Mucosa of rectum (tissue), 2 donors: ENCODE results near the gene ISLR2.
"Not testable (repeated sequence)": the region's sequence is repeated elsewhere in the genome, so short reads cannot be mapped to it uniquely, and the experiment has no call there.

Experiments
- H3K27ac ChIP-seq, 2 donors: one replicate each; pipeline ENCODE4 v1.7.0; 2013; ENCODE audit warnings: inconsistent platforms in 2 of 2, low read depth in 2 of 2, low read length in 2 of 2
- H3K27me3 ChIP-seq, 2 donors: one replicate each; pipeline ENCODE4 v1.7.0; 2013; ENCODE audit warnings: low read length in 2 of 2; ENCODE audit not compliant: control insufficient read depth in 2 of 2, insufficient read depth in 2 of 2
- H3K36me3 ChIP-seq, 2 donors: one replicate each; pipeline ENCODE4 v1.7.0; 2013; ENCODE audit warnings: low read length in 2 of 2; ENCODE audit not compliant: control insufficient read depth in 2 of 2, insufficient read depth in 2 of 2
- H3K4me1 ChIP-seq, 2 donors: one replicate each; pipeline ENCODE4 v1.7.0; 2013; ENCODE audit warnings: low read length in 2 of 2, mild to moderate bottlenecking in 1 of 2; ENCODE audit not compliant: control insufficient read depth in 2 of 2, insufficient read depth in 2 of 2
- H3K4me3 ChIP-seq, 2 donors: one replicate each; pipeline ENCODE4 v1.7.0; 2013; ENCODE audit warnings: low read length in 2 of 2
- H3K9ac ChIP-seq, 2 donors: one replicate each; pipeline ENCODE4 v1.7.0; 2013; ENCODE audit warnings: low read length in 2 of 2, low read depth in 1 of 2, mild to moderate bottlenecking in 1 of 2
- H3K9me3 ChIP-seq, 2 donors: one replicate each; pipeline ENCODE4 v1.7.0; 2013; ENCODE audit warnings: low read length in 2 of 2; ENCODE audit not compliant: control insufficient read depth in 2 of 2
- donor health status: healthy.
- donor health status: Normal muscosa, but diverticular disease.

ISLR2 gene

GRCh38 chr15:74157868-74158827, 27.8 kb downstream of the ISLR2 start:
- no peak overlapping the region for H3K4me3 ChIP-seq
- no peaks in the 10 kb centered on the region for H3K9me3 ChIP-seq
- no peaks in the 10 kb centered on the region for H3K27me3 ChIP-seq
- no peaks in the 10 kb centered on the region for H3K36me3 ChIP-seq
- H3K9ac ChIP-seq = no peak overlapping the region
- H3K4me1 ChIP-seq = no peaks in the 10 kb centered on the region
- H3K27ac ChIP-seq = no peak overlapping the region

- no peak overlapping the region for H3K27ac ChIP-seq
- no peak overlapping the region for H3K9ac ChIP-seq
Measured at GRCh38 chr15:74158855-74159650, 28.7 kb downstream of the ISLR2 start.

GRCh38 chr15:74159773-74160172, 29.4 kb downstream of the ISLR2 start:
- H3K27me3 ChIP-seq = no peaks in the 10 kb centered on the region
- H3K9me3 ChIP-seq = no peaks in the 10 kb centered on the region
- no peak overlapping the region for H3K4me3 ChIP-seq
- no peaks in the 10 kb centered on the region for H3K36me3 ChIP-seq
- no peak overlapping the region for H3K27ac ChIP-seq
- H3K4me1 ChIP-seq = no peaks in the 10 kb centered on the region
- no peak overlapping the region for H3K9ac ChIP-seq

More at GRCh38 chr15:74158855-74159650, 28.7 kb downstream of the ISLR2 start:
- Histone ChIP-seq H3K4me3 (no peak overlapping the region), H3K27me3 (no peaks in the 10 kb centered on the region), H3K36me3 (no peaks in the 10 kb centered on the region), H3K4me1 (no peaks in the 10 kb centered on the region), H3K9me3 (no peaks in the 10 kb centered on the region)

GRCh38 chr15:74160390-74160789, 30.0 kb downstream of the ISLR2 start:
- not testable (repeated sequence) for H3K27me3 ChIP-seq, H3K4me3 ChIP-seq, H3K9ac ChIP-seq, H3K9me3 ChIP-seq, H3K36me3 ChIP-seq, H3K4me1 ChIP-seq, H3K27ac ChIP-seq

- H3K4me1 ChIP-seq, H3K27me3 ChIP-seq, H3K27ac ChIP-seq, H3K9me3 ChIP-seq, H3K36me3 ChIP-seq, H3K4me3 ChIP-seq, H3K9ac ChIP-seq: not testable (repeated sequence)
Measured at GRCh38 chr15:74162195-74162536, 31.8 kb downstream of the ISLR2 start.

- H3K9ac ChIP-seq = no peak overlapping the region
Measured at GRCh38 chr15:74165461-74165860, 35.1 kb downstream of the ISLR2 start.

GRCh38 chr15:74167891-74168331, 37.5 kb downstream of the ISLR2 start:
- Histone ChIP-seq H3K9me3 (no peaks in the 10 kb centered on the region), H3K27ac (no peak overlapping the region), H3K36me3 (no peaks in the 10 kb centered on the region), H3K4me3 (no peak overlapping the region), H3K27me3 (no peaks in the 10 kb centered on the region), H3K9ac (no peak overlapping the region), H3K4me1 (no peaks in the 10 kb centered on the region)

More at GRCh38 chr15:74165461-74165860, 35.1 kb downstream of the ISLR2 start:
- H3K27ac ChIP-seq = no peak overlapping the region
- H3K4me1 ChIP-seq = no peaks in the 10 kb centered on the region
- H3K4me3 ChIP-seq = no peak overlapping the region
- no peaks in the 10 kb centered on the region for H3K27me3 ChIP-seq
- H3K9me3 ChIP-seq = no peaks in the 10 kb centered on the region
- no peaks in the 10 kb centered on the region for H3K36me3 ChIP-seq

GRCh38 chr15:74168711-74169126, 38.3 kb downstream of the ISLR2 start:
- Histone ChIP-seq H3K9me3 (no peaks in the 10 kb centered on the region), H3K27me3 (no peaks in the 10 kb centered on the region), H3K4me1 (no peaks in the 10 kb centered on the region), H3K4me3 (no peak overlapping the region), H3K27ac (no peak overlapping the region), H3K9ac (no peak overlapping the region), H3K36me3 (no peaks in the 10 kb centered on the region)

- Histone ChIP-seq H3K4me1 (no peaks in the 10 kb centered on the region), H3K27ac (no peak overlapping the region), H3K9me3 (no peaks in the 10 kb centered on the region), H3K4me3 (no peak overlapping the region), H3K27me3 (no peaks in the 10 kb centered on the region), H3K36me3 (no peaks in the 10 kb centered on the region), H3K9ac (no peak overlapping the region)
Measured at GRCh38 chr15:74170071-74170844, 39.9 kb downstream of the ISLR2 start.
